Esophagus muscularis mucosa (tissue), 3 donors: ENCODE results near the gene CLN3.

Source experiments
- CTCF ChIP-seq, 3 experiments: fragments of 200-600 bp in 2 of 3; fragments of 450-650 bp in 1 of 3; sonication (generic) in 2 of 3; IDR thresholded peaks; one replicate each; pipeline ENCODE4 v1.5.1; 2017 to 2019; ENCODE audit warnings: antibody characterized with exemption in 3 of 3, mild to moderate bottlenecking in 2 of 3, moderate library complexity in 1 of 3
- POLR2A ChIP-seq: fragments of 450-650 bp; IDR thresholded peaks from one replicate; pipeline ENCODE4 v1.6.1; 2017; ENCODE audit warnings: antibody characterized with exemption, moderate library complexity, mild to moderate bottlenecking, low read depth

DNA sequence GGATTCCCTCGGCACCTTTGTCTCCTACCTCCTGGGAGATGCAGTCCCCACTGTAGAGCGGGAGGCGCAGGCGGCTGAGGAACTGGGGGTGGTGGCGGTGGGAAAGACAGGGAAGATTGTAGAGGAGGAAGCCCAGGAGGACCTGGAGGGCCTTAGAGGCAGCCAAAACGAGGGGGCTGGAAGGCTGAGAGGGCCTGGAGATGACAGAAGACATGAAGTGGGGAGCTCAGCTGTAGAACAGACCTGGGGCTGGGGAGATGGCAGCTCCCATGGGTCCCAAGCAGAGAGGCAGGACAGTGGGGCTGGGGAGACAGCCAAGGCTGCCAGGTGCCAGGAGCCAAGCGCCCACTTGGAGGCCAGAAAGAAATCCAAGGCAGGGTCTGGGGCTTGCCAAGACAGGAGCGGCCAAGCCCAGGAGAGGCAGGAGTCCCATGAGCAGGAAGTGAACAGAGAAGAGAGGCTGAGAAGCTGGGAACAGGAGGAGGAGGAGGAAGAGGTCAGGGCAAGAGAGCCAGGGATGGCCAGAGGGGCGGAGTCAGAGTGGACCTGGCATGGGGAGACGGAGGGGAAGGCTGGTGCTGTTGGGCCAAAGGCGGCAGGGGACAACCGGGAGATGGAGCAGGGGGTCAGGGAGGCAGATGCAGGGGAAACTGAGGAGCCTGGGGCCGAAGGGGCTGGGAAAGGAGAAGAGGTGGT lies 3.4 kb upstream of the CLN3 start:
- TF ChIP-seq POLR2A: no peak
- no peak for TF ChIP-seq CTCF (IDR thresholded peaks at IDR 0.05)
